ENCODE data around the gene EXOC3L4.

DNA sequence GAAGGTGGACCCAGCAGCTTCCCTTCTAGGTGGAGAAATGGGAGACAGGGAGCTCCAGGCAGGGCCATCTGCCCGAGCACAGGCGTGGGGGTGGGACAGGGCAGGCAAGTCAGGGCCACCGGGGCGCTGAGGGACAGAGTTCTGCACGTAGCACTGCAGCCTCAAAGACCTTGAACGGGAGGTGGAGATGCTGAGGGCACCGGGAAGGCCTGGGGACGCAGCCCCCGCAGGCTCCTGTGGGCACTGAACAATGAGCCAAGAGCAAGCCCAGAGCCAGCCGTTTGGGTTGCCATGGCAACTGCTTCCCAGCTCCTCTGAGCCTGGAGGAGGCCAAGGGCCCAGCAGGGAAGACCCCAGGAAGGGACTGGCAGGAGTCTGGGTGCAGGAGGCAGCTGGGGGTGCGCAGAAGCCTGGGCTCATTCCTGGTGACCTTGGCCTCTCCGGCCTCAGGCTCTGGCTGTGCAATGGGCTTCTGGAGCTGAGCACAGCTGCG lies 7.1 kb upstream of the EXOC3L4 start:
- TF ChIP-seq EZH2phosphoT487 (IDR thresholded peaks at IDR 0.05; ENCODE audit: borderline replicate concordance, low read depth, low read length) (no peak), CTCF (conservative IDR thresholded peaks at IDR 0.05; ENCODE audit: low read length) (no peak)

Measured in OCI-LY7 (cell line).